Muscle layer of duodenum (tissue), 2 donors: ENCODE results near the gene GPR143.

Experiments used
- H3K27ac ChIP-seq: one replicate; pipeline ENCODE4 v1.7.0; 2013; ENCODE audit warnings: mild to moderate bottlenecking, low read length
- H3K27me3 ChIP-seq: one replicate; pipeline ENCODE4 v1.7.0; 2013; ENCODE audit warnings: low read depth, mild to moderate bottlenecking, control low read depth, low read length
- H3K36me3 ChIP-seq, 2 donors: one replicate each; pipeline ENCODE4 v1.7.0; 2013; ENCODE audit warnings: low read length in 2 of 2, control low read depth in 1 of 2, mild to moderate bottlenecking in 1 of 2; ENCODE audit not compliant: insufficient read depth in 2 of 2, control insufficient read depth in 1 of 2
- H3K4me1 ChIP-seq, 2 donors: one replicate each; pipeline ENCODE4 v1.7.0; 2013; ENCODE audit warnings: low read length in 2 of 2, mild to moderate bottlenecking in 2 of 2, control low read depth in 1 of 2, moderate library complexity in 1 of 2; ENCODE audit not compliant: insufficient read depth in 2 of 2, control insufficient read depth in 1 of 2
- H3K4me3 ChIP-seq, 2 donors: one replicate each; pipeline ENCODE4 v1.7.0; 2013; ENCODE audit warnings: low read length in 2 of 2, low read depth in 1 of 2, mild to moderate bottlenecking in 1 of 2
- H3K9me3 ChIP-seq, 2 donors: one replicate each; pipeline ENCODE4 v1.7.0; 2013; ENCODE audit warnings: low read length in 2 of 2, control low read depth in 1 of 2, mild to moderate bottlenecking in 1 of 2; ENCODE audit not compliant: control insufficient read depth in 1 of 2
- donor health status: healthy.

Gene GPR143

DNA sequence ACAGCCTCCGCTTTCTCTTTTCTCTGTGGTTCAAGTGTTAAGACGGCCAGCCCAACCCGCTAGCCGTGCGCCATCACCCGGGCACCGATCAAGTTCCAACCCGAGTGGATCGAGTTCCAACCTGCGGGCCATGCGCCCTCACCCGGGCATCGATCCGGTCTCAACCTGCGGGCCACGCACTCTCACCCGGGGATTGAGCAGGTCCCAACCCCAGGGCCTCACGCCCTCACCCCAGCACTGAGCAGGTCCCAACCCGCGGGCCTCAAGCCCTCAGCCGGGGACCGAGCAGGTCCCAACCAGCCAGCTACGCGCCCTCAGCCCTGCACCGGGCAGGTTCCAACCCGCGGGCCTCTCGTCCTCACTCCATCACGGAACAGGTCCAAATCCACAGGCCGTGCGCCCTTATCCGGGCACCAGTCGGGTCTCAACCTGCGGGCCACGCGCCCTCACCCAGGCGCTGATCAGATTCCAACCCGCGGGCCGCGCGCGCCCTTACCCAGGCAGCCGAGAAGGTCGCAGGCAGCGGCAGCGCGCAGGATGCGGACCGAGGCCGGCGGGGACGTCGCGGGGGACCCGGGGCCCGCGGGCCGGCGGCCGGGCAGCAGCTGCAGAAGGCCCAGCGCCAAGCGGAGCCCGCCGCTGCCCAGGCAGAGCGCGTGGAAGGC, 443 bp downstream of the GPR143 start:
- Histone ChIP-seq H3K9me3 (no peaks in the 10 kb centered on the region), H3K4me3 (no peak overlapping the region), H3K36me3 (no peaks in the 10 kb centered on the region), H3K4me1 (no peaks in the 10 kb centered on the region), H3K27ac (no peak overlapping the region), H3K27me3 (no peaks in the 10 kb centered on the region)

DNA sequence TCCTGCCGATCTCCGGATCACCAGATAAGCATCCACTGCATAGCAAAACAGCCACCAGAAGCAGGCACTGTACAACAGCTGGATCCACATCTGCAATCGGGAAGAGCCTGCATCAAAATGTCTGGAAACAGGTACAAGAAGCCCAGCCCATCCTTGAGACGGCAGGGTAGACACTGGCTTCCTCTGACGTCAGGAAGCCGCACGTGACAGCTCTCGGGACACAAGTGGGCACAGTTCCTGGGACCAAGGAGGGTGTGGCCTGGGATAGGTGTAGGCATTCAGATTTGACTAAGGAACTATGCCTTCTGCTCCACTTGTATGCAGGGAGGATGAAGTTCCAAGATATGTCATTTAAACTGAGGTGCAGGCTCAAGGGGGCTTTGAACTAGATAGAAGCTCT, 6.3 kb downstream of the GPR143 start:
- Histone ChIP-seq H3K27ac (no peak overlapping the region), H3K9me3 (no peaks in the 10 kb centered on the region), H3K36me3 (no peaks in the 10 kb centered on the region), H3K4me3 (no peak overlapping the region), H3K27me3 (no peaks in the 10 kb centered on the region), H3K4me1 (no peaks in the 10 kb centered on the region)

DNA sequence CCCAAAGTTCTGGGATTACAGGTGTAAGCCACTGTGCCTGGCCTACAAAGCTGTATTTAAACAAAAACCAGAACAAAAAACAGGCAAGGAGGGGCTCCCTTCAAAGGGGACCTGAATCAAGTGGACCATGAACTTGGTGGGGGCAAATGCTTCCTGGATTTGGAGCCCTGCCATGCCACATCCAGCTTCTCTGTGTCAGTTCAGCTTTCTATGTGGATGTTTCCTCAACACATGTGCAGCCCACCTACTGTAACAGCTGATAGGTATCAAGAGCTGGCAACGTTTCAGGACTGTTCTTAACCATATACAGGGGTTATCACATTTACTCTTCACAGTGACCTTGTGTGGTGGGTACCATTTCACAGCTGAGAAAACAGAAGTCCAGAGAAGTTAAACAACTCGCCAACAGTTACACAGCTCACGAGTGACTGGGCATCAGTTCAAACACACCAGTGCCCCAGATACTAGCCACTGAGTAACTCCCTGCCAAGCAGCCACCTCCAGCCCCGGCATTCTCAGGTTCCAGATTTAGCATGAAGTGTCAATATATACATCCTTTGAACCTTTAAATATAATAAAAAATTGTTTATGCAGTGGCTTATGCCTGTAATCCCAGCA, 7.5 kb downstream of the GPR143 start:
- H3K27me3 ChIP-seq: no peaks in the 10 kb centered on the region
- H3K27ac ChIP-seq: no peak overlapping the region
- no peaks in the 10 kb centered on the region for H3K9me3 ChIP-seq
- no peaks in the 10 kb centered on the region for H3K36me3 ChIP-seq
- H3K4me1 ChIP-seq: no peaks in the 10 kb centered on the region
- H3K4me3 ChIP-seq: no peak overlapping the region

DNA sequence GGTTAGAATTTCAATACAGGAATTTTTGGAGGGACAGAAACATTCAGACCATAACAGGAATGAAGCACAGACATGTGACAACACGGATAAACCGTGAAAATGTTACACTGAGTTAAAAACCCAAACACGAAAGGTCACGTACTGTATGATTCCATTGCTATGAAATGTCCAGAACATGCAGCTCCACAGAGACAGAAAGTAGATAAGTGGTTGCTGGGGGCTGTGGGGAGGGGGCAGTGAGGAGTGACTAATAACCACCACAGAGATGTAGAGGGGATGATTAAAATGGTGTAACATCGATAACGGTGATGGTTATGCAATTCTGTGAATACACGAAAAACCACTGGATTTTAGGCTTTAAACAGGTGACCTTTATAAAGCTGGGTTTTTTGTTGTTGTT, 8.3 kb downstream of the GPR143 start:
- Histone ChIP-seq H3K4me3 (no peak overlapping the region), H3K36me3 (no peaks in the 10 kb centered on the region), H3K27me3 (no peaks in the 10 kb centered on the region), H3K4me1 (no peaks in the 10 kb centered on the region), H3K27ac (no peak overlapping the region), H3K9me3 (no peaks in the 10 kb centered on the region)

DNA sequence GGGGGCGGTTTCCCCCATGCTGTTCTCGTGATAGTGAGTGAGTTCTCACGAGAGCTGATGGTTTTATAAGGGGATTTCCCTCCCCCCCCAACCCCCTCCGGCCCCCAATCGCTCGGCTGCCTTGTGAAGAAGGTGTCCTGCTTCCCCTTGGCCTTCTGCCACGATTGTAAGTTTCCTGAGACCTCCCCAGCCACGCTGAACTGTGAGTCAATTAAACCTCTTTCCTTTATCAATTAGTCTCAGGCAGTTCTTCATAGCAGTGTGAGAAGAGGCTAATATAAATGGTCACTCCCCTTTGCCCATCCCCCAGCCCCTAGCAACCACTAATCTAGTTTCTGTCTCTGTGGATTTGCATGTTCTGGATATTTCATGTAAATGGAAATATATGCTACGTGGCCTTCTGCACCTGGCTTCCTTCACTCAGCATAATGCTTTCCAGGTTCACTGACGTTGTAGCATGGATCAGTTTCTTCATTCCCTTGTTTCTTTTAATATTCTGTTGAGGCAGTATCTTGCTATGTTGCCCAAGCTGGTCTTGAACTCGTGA, 16.4 kb downstream of the GPR143 start:
- Histone ChIP-seq H3K27ac (no peak overlapping the region), H3K9me3 (no peaks in the 10 kb centered on the region), H3K27me3 (no peaks in the 10 kb centered on the region), H3K4me3 (no peak overlapping the region), H3K4me1 (no peaks in the 10 kb centered on the region), H3K36me3 (no peaks in the 10 kb centered on the region)

DNA sequence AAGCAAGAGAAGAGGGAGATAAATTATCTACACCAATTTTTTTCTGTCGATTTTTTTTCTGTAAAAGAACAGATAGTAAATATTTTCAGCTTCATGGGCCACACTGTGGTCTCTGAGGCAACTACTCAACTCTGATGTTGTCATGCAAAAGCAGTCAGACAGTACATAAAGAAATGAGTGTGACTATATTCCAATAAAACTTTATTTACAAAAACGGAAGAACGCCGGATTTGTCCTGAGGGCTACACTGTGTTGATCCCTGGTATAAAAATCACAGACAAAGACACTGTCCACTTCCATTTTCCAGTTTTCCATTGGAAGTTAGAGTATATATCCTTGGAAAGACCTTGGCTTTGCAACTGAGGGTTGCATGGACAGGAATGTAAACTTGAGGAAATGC, 18.0 kb downstream of the GPR143 start:
- H3K27ac ChIP-seq: no peak overlapping the region
- H3K4me1 ChIP-seq: no peaks in the 10 kb centered on the region
- no peaks in the 10 kb centered on the region for H3K36me3 ChIP-seq
- H3K27me3 ChIP-seq: no peaks in the 10 kb centered on the region
- no peaks in the 10 kb centered on the region for H3K9me3 ChIP-seq
- H3K4me3 ChIP-seq: no peak overlapping the region

DNA sequence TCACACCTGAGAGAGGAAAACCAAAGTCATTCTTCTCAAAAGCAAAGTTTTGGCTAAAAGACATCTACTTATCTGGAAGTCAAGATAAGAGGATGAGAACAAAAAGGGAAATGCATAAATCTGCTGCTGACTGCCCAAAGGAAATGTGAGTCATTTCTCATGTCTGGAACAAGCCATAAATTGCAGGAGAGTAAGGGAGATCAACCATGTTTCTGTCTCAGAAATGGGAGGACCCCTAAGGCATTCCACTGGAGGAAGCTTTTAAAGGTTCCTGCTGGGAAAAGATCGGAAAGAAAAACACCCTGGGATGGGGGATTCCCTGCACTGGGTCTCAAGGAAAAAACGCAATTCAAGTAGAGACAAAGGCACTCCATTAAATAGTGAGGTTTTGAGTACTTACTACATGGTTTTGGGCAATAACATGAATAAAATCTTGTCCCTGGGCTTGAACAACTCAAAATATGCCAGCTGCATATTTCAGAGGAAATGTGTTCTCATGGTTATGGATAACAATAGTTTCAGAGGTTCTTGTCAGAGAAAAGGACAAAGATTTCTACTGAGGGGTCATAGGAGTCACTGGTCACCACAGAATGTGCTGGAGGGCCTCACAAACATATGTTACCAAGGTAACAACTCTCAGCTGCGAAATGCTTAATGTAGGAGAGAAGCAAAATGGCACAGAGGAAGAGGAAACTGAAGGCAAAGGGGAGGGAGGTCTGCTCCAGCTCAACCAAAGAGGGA, 19.3 kb downstream of the GPR143 start:
- Histone ChIP-seq H3K27ac (no peak overlapping the region), H3K36me3 (no peaks in the 10 kb centered on the region), H3K27me3 (no peaks in the 10 kb centered on the region), H3K4me3 (no peak overlapping the region), H3K9me3 (no peaks in the 10 kb centered on the region), H3K4me1 (no peaks in the 10 kb centered on the region)

DNA sequence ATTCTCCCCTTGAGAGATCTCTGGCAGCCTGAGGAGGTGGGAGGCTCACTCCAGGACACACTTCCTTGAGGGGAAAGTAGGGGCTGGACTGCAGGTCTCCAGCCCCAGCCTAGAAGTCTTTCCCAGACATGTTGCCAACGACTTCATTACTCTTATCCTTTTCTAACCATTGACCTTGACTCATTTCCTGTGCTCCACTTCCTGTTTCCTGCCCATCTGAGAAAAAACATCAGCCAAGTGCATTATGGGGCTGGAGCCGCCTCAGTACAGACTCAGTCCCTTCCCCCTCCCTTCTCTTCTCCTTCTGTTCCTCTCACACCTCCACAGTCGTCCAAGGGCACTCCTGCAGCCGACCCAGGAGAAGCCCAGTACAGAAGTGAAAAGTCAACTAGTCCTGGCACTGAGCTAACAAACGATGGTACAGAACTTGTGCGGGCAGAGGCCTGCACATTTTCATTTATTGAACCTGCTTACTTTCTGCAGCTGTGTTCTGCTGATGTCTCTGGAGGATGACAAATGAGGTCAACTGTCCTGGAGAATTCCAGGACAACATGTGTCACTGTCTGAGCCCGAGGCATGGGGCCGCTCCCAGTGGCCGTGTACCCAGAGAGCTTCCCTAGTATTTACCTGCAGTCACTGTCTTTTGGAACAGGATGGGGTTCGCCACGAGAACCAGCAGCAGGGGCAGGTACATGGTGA, 20.1 kb downstream of the GPR143 start:
- H3K27me3 ChIP-seq: no peaks in the 10 kb centered on the region
- H3K36me3 ChIP-seq: no peaks in the 10 kb centered on the region
- no peaks in the 10 kb centered on the region for H3K4me1 ChIP-seq
- no peak overlapping the region for H3K27ac ChIP-seq
- H3K9me3 ChIP-seq: no peaks in the 10 kb centered on the region
- H3K4me3 ChIP-seq: no peak overlapping the region

DNA sequence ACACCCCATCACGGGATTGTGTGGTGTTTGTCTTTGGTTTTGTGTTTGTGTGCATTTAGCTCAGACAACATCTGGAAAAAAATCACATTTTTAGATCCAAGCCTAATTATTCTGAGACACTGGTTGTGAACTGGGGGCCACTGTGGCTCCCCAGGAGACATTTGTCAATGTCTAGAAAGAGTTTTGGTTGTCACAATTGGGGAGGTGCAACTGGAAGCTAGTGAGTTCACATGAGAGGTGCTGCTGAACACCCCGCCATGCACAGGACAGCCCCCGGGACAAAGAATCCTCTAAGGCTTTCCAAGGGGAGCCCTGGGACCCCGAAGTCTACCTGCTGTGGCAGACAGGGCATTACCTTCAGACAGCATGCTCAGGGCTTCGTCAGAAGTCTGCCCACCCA, 26.5 kb downstream of the GPR143 start:
- no peak overlapping the region for H3K4me3 ChIP-seq
- H3K27ac ChIP-seq: no peak overlapping the region
- no peaks in the 10 kb centered on the region for H3K9me3 ChIP-seq
- no peaks in the 10 kb centered on the region for H3K36me3 ChIP-seq
- H3K4me1 ChIP-seq: no peaks in the 10 kb centered on the region
- no peaks in the 10 kb centered on the region for H3K27me3 ChIP-seq

DNA sequence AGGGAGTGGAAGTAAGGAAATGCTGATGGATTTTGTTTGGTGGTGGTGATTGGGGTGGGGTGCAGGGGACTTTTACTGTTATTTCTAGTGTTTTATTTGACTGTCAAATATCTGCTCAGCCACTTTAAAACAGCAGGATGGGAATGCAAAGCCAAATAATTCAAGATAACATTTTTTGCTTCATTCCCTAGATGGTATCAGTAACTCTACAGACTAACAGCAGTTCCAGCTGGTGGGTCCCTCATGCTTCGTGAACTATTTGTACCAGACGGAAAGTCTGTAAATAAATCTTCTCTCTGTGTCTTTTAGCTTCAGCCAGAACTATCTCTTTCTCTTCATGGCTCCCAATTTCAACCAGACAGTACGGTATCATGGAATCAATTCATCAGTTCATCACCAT, 27.5 kb downstream of the GPR143 start:
- no peaks in the 10 kb centered on the region for H3K9me3 ChIP-seq

DNA sequence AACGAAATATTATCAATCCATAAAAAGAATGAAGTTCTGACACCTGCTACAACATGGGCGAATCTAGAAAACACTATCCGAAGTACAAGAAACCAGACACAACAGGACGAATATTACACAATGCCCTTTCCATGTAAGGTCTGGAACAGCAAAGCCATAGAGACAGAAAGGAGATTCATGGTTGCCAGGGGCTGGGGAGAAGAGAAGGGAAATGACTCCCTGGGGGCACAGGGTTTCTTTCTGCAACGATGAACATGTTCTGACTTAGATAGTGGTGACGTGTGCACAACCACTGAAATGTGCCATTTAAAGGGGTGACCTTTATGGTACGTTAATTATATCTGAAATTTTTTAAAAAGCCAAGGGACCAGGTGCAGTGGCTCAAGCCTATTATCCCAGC, 28.3 kb downstream of the GPR143 start:
- Histone ChIP-seq H3K36me3 (no peaks in the 10 kb centered on the region), H3K27ac (no peak overlapping the region), H3K9me3 (no peaks in the 10 kb centered on the region), H3K4me3 (no peak overlapping the region), H3K4me1 (no peaks in the 10 kb centered on the region), H3K27me3 (no peaks in the 10 kb centered on the region)

More for the DNA sequence above, 27.5 kb downstream of the GPR143 start:
- Histone ChIP-seq H3K4me1 (no peaks in the 10 kb centered on the region), H3K4me3 (no peak overlapping the region), H3K27me3 (no peaks in the 10 kb centered on the region), H3K36me3 (no peaks in the 10 kb centered on the region), H3K27ac (no peak overlapping the region)
